HG02642 (cell line): ENCODE data around the gene AP3B1.
A peak's percentile ranks its signal among the peaks of the same experiment; 100 is the strongest.

ENCODE experiments used
- ATAC-seq: cut with Tn5 transposase; IDR thresholded peaks from one replicate; pipeline ENCODE4 v1.9.1; 2021; ENCODE audit warnings: mild to moderate bottlenecking; ENCODE audit not compliant: unreplicated experiment, poor library complexity

Gene AP3B1

GRCh38 chr5:78294248-78295034, at the start of gene AP3B1:
Gene AP3B1 (minus strand): TSS chr5:78294698. CDS start chr5:78294579, 119 bp downstream.
- ATAC-seq = peak; percentile 95

GRCh38 chr5:78341440-78341839, 46.9 kb upstream of the AP3B1 start:
- ATAC-seq = no peak

- ATAC-seq = no peak
These were observed 45.3 kb upstream of the AP3B1 start for GRCh38 chr5:78339617-78340436.

GRCh38 chr5:78336698-78337097, 42.2 kb upstream of the AP3B1 start:
- ATAC-seq = no peak

- ATAC-seq = no peak
These were observed 41.5 kb upstream of the AP3B1 start for GRCh38 chr5:78335976-78336375.

GRCh38 chr5:78334811-78335210, 40.3 kb upstream of the AP3B1 start:
- ATAC-seq = no peak

GRCh38 chr5:78331523-78332080, 37.1 kb upstream of the AP3B1 start:
- no peak for ATAC-seq

- ATAC-seq = no peak
These were observed 34.2 kb upstream of the AP3B1 start for GRCh38 chr5:78328585-78329173.

GRCh38 chr5:78327761-78328510, 33.4 kb upstream of the AP3B1 start:
- no peak for ATAC-seq

- ATAC-seq = no peak
These were observed 32.4 kb upstream of the AP3B1 start for GRCh38 chr5:78326930-78327329.

GRCh38 chr5:78323241-78323640, 28.7 kb upstream of the AP3B1 start:
- ATAC-seq = no peak

GRCh38 chr5:78320401-78320800, 25.9 kb upstream of the AP3B1 start:
- no peak for ATAC-seq

GRCh38 chr5:78318337-78318736, 23.8 kb upstream of the AP3B1 start:
- no peak for ATAC-seq

GRCh38 chr5:78317515-78317914, 23.0 kb upstream of the AP3B1 start:
- no peak for ATAC-seq

GRCh38 chr5:78308703-78309102, 14.2 kb upstream of the AP3B1 start:
- ATAC-seq = no peak

- ATAC-seq = no peak
These were observed 6.1 kb upstream of the AP3B1 start for GRCh38 chr5:78300464-78301045.

- peak; percentile 25 for ATAC-seq
These were observed 800 bp upstream of the AP3B1 start for GRCh38 chr5:78295035-78295961.

- no peak for ATAC-seq
These were observed 649 bp downstream of the AP3B1 start for GRCh38 chr5:78293851-78294247.

- no peak for ATAC-seq
These were observed 2.8 kb downstream of the AP3B1 start for GRCh38 chr5:78291687-78292086.
